GM19099 (cell line): ENCODE results near the gene SERPINB2.

Experiments used
- POLR2A ChIP-seq: IDR thresholded peaks from 3 replicates; pipeline ENCODE4 v1.6.1; 2011; ENCODE audit warnings: low read depth; ENCODE audit not compliant: insufficient read length; ENCODE audit errors: extremely low read depth

SERPINB2 gene

GRCh38 chr18:63878925-63879324 is 8.6 kb upstream of the SERPINB2 start:
- TF ChIP-seq POLR2A: no peak

- no peak for TF ChIP-seq POLR2A
Observed at GRCh38 chr18:63879709-63880108, 7.8 kb upstream of the SERPINB2 start.

GRCh38 chr18:63881851-63882250 is 5.7 kb upstream of the SERPINB2 start:
- no peak for TF ChIP-seq POLR2A

- TF ChIP-seq POLR2A: no peak
Observed at GRCh38 chr18:63882333-63883141, 5.0 kb upstream of the SERPINB2 start.

- no peak for TF ChIP-seq POLR2A
Observed at GRCh38 chr18:63883617-63884016, 3.9 kb upstream of the SERPINB2 start.

GRCh38 chr18:63888470-63889190 is 1.1 kb downstream of the SERPINB2 start:
- no peak for TF ChIP-seq POLR2A

GRCh38 chr18:63889626-63890025 is 2.1 kb downstream of the SERPINB2 start:
- no peak for TF ChIP-seq POLR2A

- TF ChIP-seq POLR2A: no peak
Observed at GRCh38 chr18:63890237-63890949, 2.9 kb downstream of the SERPINB2 start.

GRCh38 chr18:63890950-63891304 is 3.4 kb downstream of the SERPINB2 start:
- TF ChIP-seq POLR2A: no peak

- TF ChIP-seq POLR2A: no peak
Observed at GRCh38 chr18:63892566-63892965, 5.1 kb downstream of the SERPINB2 start.

- TF ChIP-seq POLR2A: no peak
Observed at GRCh38 chr18:63894106-63894772, 6.7 kb downstream of the SERPINB2 start.

GRCh38 chr18:63895190-63895589 is 7.7 kb downstream of the SERPINB2 start:
- no peak for TF ChIP-seq POLR2A

- TF ChIP-seq POLR2A: no peak
Observed at GRCh38 chr18:63897072-63897471, 9.6 kb downstream of the SERPINB2 start.

- no peak for TF ChIP-seq POLR2A
Observed at GRCh38 chr18:63899206-63899605, 11.7 kb downstream of the SERPINB2 start.
